HG03280 (cell line): ENCODE results near the gene PARP16.
"Not testable (repeated sequence)": the region's sequence is repeated elsewhere in the genome, so short reads cannot be mapped to it uniquely, and the experiment has no call there.

Experiments
- ATAC-seq: cut with Tn5 transposase; IDR thresholded peaks from one replicate; pipeline ENCODE4 v1.9.1; 2021; ENCODE audit warnings: mild to moderate bottlenecking, moderate library complexity; ENCODE audit not compliant: unreplicated experiment

The PARP16 gene

DNA sequence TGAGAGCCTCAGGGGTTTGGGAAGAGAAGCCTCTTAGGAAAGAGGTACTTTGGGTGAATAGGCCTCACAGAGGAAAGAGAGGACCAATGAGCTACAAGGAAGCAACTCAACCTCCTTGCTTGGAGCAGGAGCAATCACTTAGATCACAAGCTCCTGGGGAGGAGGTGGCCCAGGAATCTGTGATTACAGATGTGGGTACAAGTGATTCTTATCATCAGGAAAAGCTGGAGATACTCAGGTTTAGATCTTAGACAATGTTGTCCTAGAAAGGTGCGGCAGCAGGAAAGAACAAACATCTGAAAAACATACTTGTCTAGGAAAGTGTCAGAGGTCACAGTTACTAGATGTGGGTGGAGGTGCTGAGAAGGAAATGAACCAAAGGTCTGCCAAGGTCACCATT, 8.2 kb downstream of the PARP16 start:
- ATAC-seq, result no peak

- no peak for ATAC-seq
Observed at GRCh38 chr15:65277015-65277414, 9.7 kb downstream of the PARP16 start.

GRCh38 chr15:65275728-65276126, 11.0 kb downstream of the PARP16 start:
- no peak for ATAC-seq

DNA sequence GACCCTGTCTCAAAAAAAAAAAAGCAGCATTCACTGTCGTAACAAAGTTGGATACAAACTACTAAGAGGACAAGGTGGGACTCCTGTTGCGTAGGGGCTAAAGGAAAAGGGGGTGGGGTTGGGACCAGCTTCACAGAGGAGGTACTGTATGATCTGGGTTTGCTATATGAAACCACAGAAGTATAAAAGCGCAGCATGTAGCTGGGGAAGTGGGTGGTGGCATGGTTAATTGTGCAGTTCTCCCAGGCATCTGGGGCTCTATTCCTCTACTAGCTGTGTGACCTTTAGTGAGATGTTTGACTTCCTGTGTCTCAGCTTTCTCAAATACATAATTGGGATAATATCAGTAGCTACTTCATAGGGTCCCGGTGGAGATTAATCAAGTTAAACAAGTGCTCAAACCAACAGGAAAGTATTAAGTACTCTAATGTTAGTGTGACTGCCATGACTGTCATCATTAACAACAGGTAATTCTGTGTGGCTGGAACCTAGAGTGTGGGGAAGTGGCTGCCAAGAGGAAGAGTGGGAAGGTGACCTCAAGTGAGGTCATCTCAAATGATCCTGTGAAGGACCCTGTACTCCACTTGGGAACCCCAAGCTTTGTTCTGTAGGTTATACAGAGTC, 11.5 kb downstream of the PARP16 start:
- no peak for ATAC-seq

- not testable (repeated sequence) for ATAC-seq
Observed at GRCh38 chr15:65270811-65271545, 15.7 kb downstream of the PARP16 start.

DNA sequence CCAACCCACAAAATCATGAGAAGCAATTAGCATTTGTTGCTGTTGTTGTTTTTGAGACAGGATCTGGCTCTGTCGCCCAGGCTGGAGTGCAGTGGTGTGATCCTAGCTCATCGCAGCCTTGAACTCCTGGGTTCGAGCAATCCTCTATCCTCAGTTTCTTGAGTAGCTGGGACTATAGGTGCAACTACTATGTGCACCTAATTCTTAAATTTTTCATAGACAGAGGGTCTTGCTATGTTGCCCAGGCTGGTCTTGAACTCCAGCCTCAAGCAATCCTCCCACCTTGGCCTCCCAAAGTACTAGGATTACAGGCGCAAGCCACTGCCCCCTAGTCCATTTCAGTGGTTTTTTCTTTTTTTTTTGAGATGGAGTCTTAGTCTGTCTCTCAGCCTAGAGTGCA, 18.3 kb downstream of the PARP16 start:
- no peak for ATAC-seq

GRCh38 chr15:65266469-65266868, 20.2 kb downstream of the PARP16 start:
- no peak for ATAC-seq

GRCh38 chr15:65264863-65265430, 21.7 kb downstream of the PARP16 start:
- no peak for ATAC-seq

DNA sequence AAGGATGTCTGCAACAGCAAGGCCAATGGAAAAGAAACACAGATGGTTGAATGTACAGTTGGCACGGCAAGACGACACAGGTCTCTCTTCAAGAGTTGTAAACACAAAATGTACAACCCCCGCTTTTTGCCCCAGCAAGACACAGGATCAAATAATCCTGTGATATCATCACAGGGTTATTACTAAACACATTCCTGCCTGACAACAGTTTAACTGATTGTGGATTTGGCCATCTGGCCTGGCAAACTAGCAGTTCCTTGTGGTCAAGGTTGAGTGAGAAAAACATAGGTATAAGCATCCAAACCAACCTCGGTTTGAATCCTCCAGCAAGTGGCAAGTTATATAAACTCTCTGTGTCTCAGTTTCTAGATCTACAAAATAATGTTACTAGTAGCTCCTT, 23.4 kb downstream of the PARP16 start:
- ATAC-seq, result no peak

- ATAC-seq, result no peak
Observed at GRCh38 chr15:65260968-65261367, 25.7 kb downstream of the PARP16 start.

DNA sequence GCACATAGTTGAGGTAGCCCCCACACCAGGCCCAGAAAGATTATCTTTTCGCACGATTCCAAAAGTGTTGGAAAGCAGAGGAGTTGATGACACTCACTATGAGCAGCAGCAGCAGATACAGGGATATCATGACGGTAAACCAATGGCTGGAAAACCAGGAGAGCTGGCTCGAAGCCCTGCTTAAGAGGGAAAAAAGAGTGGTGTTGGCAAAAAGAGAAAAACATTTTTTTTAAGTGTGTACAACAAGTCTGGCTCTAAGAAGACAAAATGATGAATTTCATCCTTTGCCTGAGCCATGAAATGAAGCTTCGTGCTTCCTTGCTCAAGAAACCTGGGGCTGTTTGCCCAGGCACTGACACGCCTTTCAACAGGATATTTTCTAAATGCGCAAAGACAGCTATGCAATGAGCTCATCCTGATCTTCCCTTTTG, 27.3 kb downstream of the PARP16 start:
- ATAC-seq, result no peak

DNA sequence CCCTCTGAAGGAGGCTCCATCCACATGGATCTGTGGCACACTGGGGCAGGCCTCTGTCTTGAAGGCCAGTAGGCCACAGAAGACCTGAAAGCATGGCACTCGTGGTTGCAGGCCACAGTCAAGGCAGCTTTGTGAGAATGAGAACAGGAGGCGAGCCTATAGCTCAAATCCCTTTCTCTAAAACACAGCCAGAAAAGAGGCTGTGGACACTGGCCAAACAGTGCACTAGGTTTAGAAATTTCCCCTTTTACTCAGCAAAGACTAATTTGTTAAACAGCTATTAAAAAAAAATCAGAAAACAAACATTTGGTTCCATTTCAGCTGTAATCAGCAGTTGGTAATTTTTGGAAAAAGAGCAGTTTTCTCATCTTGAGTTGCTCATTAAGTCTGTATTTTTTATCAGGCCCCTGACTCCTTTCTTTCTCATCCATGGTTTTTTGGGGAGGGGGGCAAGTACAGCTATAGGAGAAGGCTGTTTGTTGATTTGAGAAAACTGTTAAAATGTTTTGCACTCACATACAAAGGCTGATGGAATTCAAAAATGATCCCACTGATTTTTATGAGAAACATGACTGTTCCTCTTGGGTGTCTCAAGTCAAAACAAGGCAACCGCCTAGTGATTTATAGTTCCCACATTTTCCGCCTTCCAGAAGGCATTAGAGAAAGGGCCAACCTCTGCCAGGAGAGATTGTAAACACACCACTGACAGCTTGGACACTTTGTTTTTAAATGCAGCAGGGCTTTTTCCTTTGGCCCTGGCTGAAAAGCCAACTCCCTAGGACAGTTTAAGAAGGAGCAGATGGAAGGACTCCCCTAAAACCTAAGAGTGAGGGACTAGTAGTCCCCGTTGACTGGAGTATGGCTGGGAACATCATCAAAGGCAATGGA, 28.1 kb downstream of the PARP16 start:
- no peak for ATAC-seq

- ATAC-seq, result no peak
Observed at GRCh38 chr15:65255486-65256140, 31.1 kb downstream of the PARP16 start.

GRCh38 chr15:65254758-65255157, 31.9 kb downstream of the PARP16 start:
- ATAC-seq, result no peak

- ATAC-seq, result no peak
Observed at GRCh38 chr15:65254356-65254755, 32.3 kb downstream of the PARP16 start.

GRCh38 chr15:65249641-65250040, 37.0 kb downstream of the PARP16 start:
- peak; percentile 72 for ATAC-seq

- ATAC-seq, result no peak
Observed at GRCh38 chr15:65248511-65249255, 38.0 kb downstream of the PARP16 start.

- no peak for ATAC-seq
Observed at GRCh38 chr15:65246939-65247338, 39.7 kb downstream of the PARP16 start.

- ATAC-seq, result no peak
Observed at GRCh38 chr15:65246026-65246714, 40.5 kb downstream of the PARP16 start.
